Activated CD4-positive, alpha-beta T cell treated with anti-CD3 and anti-CD28 coated beads, Interleukin-2, Interleukin-6, amounts not matched to agents 100 ng/mL and 50 ng/mL, durations not matched to agents 16 hours and 8 hours (primary cell): Measurements from ENCODE around the gene POU2F1.

Source experiments
- DNase-seq: peaks from one replicate; pipeline ENCODE4 v3.0.0-alpha.2; 2020

POU2F1 gene

DNA sequence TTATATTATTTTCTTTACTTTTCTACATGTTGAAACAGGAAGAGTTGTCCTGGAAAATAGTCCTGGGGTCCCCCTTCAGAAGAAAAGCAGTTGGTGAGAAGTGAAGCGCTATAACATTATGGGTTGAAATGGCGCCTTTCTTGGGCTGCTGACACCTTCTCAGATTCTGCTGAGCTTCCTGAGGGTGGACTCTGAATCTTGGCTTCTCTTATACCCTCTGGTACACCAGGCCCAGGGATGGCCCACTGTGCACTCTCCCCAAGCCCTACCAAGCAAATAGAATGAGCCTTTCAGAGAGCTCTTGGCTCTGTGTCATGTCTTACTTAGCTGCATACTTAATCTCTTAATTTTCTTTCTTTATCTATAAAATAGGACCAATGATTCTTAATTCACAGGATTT lies 255.4 kb downstream of the POU2F1 start:
- DNase-seq: no peak
